BLaER1 treated with 17β-estradiol and CSF1 and Interleukin-3, amounts not matched to agents 10 nM and 100 nM (cell line): ENCODE results near the gene WNT5B.
A peak's percentile ranks its signal among the peaks of the same experiment; 100 is the strongest.

Experiments
- H3K27ac ChIP-seq, 11 experiments: shearing (Covaris generic); formaldehyde crosslinking; 2 replicates each; pipeline ENCODE4 v1.8.1; 2022
- H3K27me3 ChIP-seq, 11 experiments: shearing (Covaris generic); formaldehyde crosslinking; 2 replicates each; pipeline ENCODE4 v1.8.1; 2022
- H3K36me3 ChIP-seq, 11 experiments: shearing (Covaris generic); formaldehyde crosslinking; 2 replicates each; pipeline ENCODE4 v1.8.1; 2022
- H3K4me1 ChIP-seq, 10 experiments: shearing (Covaris generic); formaldehyde crosslinking; 2 replicates each; pipeline ENCODE4 v1.8.1; 2022
- H3K4me2 ChIP-seq, 11 experiments: shearing (Covaris generic); formaldehyde crosslinking; 2 replicates each; pipeline ENCODE4 v1.8.1; 2022
- H3K4me3 ChIP-seq, 10 experiments: shearing (Covaris generic); formaldehyde crosslinking; 2 replicates each; pipeline ENCODE4 v1.8.1; 2022
- H3K9ac ChIP-seq, 11 experiments: shearing (Covaris generic); formaldehyde crosslinking; 2 replicates each; pipeline ENCODE4 v1.8.1; 2022
- H3K9me3 ChIP-seq, 11 experiments: shearing (Covaris generic); formaldehyde crosslinking; replicated peaks in 1 of 11; 2 replicates each; pipeline ENCODE4 v1.8.1; 2022
- H4K20me1 ChIP-seq, 11 experiments: shearing (Covaris generic); formaldehyde crosslinking; 2 replicates each; pipeline ENCODE4 v1.8.1; 2022
- Cebpa-rat ChIP-seq, 11 experiments: shearing (Covaris generic); IDR thresholded peaks; 2 replicates each; pipeline ENCODE4 v1.8.1; 2022

WNT5B gene

DNA sequence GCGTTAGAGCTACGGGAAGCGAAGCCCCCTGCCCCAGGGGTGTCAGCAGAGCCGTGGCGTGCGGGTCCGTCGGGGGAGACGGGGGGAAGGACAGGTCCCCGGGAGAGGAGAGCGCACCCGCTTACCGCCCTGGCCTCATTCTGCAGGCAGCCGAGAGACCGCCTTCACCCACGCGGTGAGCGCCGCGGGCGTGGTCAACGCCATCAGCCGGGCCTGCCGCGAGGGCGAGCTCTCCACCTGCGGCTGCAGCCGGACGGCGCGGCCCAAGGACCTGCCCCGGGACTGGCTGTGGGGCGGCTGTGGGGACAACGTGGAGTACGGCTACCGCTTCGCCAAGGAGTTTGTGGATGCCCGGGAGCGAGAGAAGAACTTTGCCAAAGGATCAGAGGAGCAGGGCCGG is 10.5 kb downstream of the WNT5B start:
- Histone ChIP-seq H3K27ac (no peak overlapping the region), H3K4me3 (no peak overlapping the region), H3K9ac (no peak overlapping the region), H3K4me2 (no peak overlapping the region), H3K36me3 (no peaks in the 10 kb centered on the region), H3K9me3 (no peaks in the 10 kb centered on the region), H4K20me1 (no peaks in the 10 kb centered on the region), H3K27me3 (0 out of 22 replicates have a peak, but pooled peaks cover 0 to under 1% (median 0%) of the 10 kb centered on the region in 11 experiments), H3K4me1 (peaks cover 1 to 34% (median 4%) of the 10 kb centered on the region in 10 experiments)
- no peak for TF ChIP-seq Cebpa-rat (IDR thresholded peaks at IDR 0.05)

DNA sequence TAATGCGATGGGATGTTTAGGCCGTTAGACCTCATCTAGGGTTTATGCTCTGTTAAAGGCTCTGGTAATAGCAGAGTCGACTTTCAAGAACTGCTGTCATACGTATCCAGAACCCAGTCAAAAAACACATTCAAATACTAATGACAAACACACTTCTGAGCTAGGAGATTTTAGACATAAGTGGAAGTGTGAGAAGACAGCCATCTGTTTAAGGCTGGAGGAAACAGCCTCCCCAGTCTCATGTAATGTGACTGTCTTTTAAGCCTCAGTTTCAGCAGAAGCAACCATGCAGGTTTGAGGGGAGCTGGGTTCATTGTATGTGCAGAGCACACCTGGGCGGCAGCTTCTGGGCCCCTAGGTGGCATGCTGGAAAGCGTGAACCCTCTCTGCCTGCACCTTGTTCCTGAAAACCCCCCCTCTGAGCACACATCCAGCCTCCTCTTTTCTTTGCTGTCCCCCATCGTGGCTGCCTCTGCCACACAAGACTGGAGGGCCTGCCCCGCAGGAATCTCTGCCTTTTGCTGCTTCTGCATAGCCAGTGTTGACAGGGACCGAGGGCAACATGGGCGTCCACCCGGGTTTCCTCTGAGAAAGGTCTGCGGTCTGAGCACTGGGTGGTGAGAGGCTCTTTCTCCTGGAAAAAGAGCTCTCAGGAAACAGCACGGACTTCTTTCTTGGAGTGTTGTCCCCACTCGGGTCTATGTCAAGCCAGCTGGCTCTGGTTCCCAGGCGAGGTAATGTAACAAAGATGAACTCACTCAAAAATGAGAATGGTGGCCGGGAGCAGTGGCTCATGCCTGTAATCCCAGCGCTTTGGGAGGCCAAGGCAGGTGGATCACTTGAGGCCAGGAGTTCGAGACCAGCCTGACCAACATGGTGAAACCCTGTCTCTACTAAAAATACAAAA is 11.6 kb downstream of the WNT5B start:
- H3K27me3 ChIP-seq, result no peaks in the 10 kb centered on the region
- TF ChIP-seq Cebpa-rat (IDR thresholded peaks at IDR 0.05), result no peak
- peaks cover 6 to 34% (median 13%) of the 10 kb centered on the region in 10 experiments for H3K4me1 ChIP-seq
- no peaks in the 10 kb centered on the region for H3K36me3 ChIP-seq
- no peaks in the 10 kb centered on the region for H4K20me1 ChIP-seq
- no peak overlapping the region for H3K9ac ChIP-seq
- no peak overlapping the region for H3K27ac ChIP-seq
- H3K4me2 ChIP-seq, result no peak overlapping the region; a peak in 1 of 22 replicates
- H3K9me3 ChIP-seq, result no peaks in the 10 kb centered on the region
- no peak overlapping the region for H3K4me3 ChIP-seq

DNA sequence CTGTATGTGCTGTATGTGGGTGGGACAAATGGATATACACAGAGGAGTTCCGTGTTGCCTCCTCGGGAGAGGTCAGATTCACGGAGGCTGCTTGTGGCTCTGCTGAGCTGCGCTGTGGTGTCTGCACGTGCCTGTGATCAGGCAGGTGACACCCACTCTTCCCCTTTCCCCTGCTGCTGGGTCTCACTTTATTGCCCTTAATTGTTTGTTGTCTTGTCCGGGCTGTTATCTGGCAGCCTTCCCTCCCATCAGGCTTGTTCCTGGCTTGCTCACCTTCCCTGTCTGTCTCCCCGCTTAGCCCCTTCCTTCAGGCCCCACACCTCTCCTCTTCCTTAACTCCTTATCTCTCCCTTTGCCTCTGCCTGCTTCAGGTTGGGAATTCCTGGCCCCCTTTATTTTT is 13.5 kb downstream of the WNT5B start:
- H3K36me3 ChIP-seq, result no peaks in the 10 kb centered on the region

DNA sequence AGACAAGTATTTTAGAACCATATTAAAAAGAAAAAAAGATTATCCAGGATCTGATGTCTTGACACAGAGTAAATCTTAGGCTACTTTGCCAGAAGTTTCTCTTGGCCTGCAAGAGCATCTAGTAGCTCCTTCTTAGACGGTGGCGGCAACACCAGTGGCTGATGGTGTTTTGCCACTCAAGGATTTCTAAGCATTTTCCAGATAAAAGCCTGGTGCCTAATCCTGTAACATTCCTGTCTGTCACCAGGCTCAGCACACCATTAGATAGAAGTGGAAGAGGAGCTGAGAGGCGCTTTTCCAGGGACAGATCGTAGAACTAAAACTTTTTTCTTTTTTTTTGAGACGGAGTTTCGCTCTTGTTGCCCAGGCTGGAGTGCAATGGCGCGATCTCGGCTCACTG is 14.0 kb downstream of the WNT5B start:
- Histone ChIP-seq H3K9me3 (no peaks in the 10 kb centered on the region), H3K4me3 (no peak overlapping the region), H3K9ac (no peak overlapping the region), H3K4me1 (peaks cover 10 to 37% (median 29%) of the 10 kb centered on the region in 10 experiments), H3K27me3 (no peaks in the 10 kb centered on the region), H3K4me2 (no peak overlapping the region), H4K20me1 (no peaks in the 10 kb centered on the region), H3K27ac (no peak overlapping the region), H3K36me3 (no peaks in the 10 kb centered on the region)
- TF ChIP-seq Cebpa-rat (IDR thresholded peaks at IDR 0.05), result no peak

More for the DNA sequence above, 13.5 kb downstream of the WNT5B start:
- H3K4me1 ChIP-seq, result peaks cover 10 to 37% (median 28%) of the 10 kb centered on the region in 10 experiments
- H3K4me3 ChIP-seq, result no peak overlapping the region
- no peaks in the 10 kb centered on the region for H3K9me3 ChIP-seq
- no peak for TF ChIP-seq Cebpa-rat (IDR thresholded peaks at IDR 0.05)
- H3K27ac ChIP-seq, result no peak overlapping the region
- H3K9ac ChIP-seq, result no peak overlapping the region
- H3K27me3 ChIP-seq, result no peaks in the 10 kb centered on the region
- no peak overlapping the region for H3K4me2 ChIP-seq
- no peaks in the 10 kb centered on the region for H4K20me1 ChIP-seq

GRCh38 chr12:1643905-1644533 is 15.0 kb downstream of the WNT5B start:
- no peak overlapping the region for H3K27ac ChIP-seq
- H3K4me1 ChIP-seq, result peaks cover 10 to 37% (median 29%) of the 10 kb centered on the region in 10 experiments
- H3K9ac ChIP-seq, result no peak overlapping the region
- no peaks in the 10 kb centered on the region for H3K36me3 ChIP-seq
- H3K27me3 ChIP-seq, result no peaks in the 10 kb centered on the region
- H4K20me1 ChIP-seq, result no peaks in the 10 kb centered on the region
- TF ChIP-seq Cebpa-rat (IDR thresholded peaks at IDR 0.05), result no peak
- H3K4me3 ChIP-seq, result no peak overlapping the region
- H3K4me2 ChIP-seq, result peak overlapping the region in 3 of 11 experiments; percentile 50 to 60 (median 50); a peak in 4 of 22 replicates
- no peaks in the 10 kb centered on the region for H3K9me3 ChIP-seq

- no peak overlapping the region for H3K4me3 ChIP-seq
- peak overlapping the region in 9 of 11 experiments; percentile 9 to 60 (median 33); a peak in 16 of 22 replicates for H3K4me2 ChIP-seq
- H3K9ac ChIP-seq, result no peak overlapping the region
- no peaks in the 10 kb centered on the region for H3K9me3 ChIP-seq
- peak in 1 of 11 experiments; percentile 60; a peak in 2 of 22 replicates for TF ChIP-seq Cebpa-rat (IDR thresholded peaks at IDR 0.05)
- no peaks in the 10 kb centered on the region for H3K27me3 ChIP-seq
- H3K36me3 ChIP-seq, result no peaks in the 10 kb centered on the region
- H3K27ac ChIP-seq, result no peak overlapping the region; a peak in 1 of 22 replicates
- no peaks in the 10 kb centered on the region for H4K20me1 ChIP-seq
- peaks cover 10 to 37% (median 29%) of the 10 kb centered on the region in 10 experiments for H3K4me1 ChIP-seq
These were observed 15.8 kb downstream of the WNT5B start for GRCh38 chr12:1644534-1645438.

GRCh38 chr12:1645819-1646218 is 16.8 kb downstream of the WNT5B start:
- Histone ChIP-seq H4K20me1 (no peaks in the 10 kb centered on the region), H3K9ac (no peak overlapping the region), H3K4me1 (peaks cover 10 to 37% (median 29%) of the 10 kb centered on the region in 10 experiments), H3K27ac (no peak overlapping the region), H3K36me3 (no peaks in the 10 kb centered on the region), H3K4me3 (no peak overlapping the region), H3K4me2 (peak overlapping the region in 10 of 11 experiments; percentile 2 to 60 (median 33); a peak in 16 of 22 replicates), H3K9me3 (no peaks in the 10 kb centered on the region), H3K27me3 (no peaks in the 10 kb centered on the region)
- no peak for TF ChIP-seq Cebpa-rat (IDR thresholded peaks at IDR 0.05)

DNA sequence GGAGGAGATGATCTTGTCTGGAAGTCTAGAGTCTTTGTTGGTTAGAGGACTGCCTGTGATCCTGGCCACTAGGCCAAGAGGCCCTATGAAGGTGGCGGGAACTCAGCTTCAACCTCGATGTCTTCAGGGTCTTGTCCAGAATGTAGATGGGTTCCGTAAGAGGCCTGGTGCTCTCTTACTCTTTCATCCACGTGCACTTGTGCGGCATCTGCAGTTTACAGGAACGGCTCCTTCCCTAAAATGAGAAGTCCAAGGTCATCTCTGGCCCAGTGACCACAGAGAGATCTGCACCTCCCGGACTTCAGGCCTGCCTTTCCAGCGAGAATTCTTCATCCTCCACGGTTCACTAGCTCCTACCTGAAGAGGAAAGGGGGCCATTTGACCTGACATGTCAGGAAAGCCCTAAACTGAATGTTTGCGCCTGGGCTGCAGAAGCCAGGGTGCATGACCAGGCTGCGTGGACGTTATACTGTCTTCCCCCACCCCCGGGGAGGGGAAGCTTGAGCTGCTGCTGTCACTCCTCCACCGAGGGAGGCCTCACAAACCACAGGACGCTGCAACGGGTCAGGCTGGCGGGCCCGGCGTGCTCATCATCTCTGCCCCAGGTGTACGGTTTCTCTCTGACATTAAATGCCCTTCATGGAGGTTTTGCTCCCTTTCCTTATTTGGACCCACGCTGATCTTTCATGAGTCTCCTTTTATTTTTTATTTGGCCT is 17.7 kb downstream of the WNT5B start:
- peak overlapping the region; percentile 4 to 66 (median 50) for H3K4me2 ChIP-seq
- H3K27ac ChIP-seq, result no peak overlapping the region
- H3K36me3 ChIP-seq, result no peaks in the 10 kb centered on the region
- H3K4me3 ChIP-seq, result no peak overlapping the region
- no peaks in the 10 kb centered on the region for H3K9me3 ChIP-seq
- peaks cover 10 to 32% (median 28%) of the 10 kb centered on the region in 10 experiments for H3K4me1 ChIP-seq
- no peak for TF ChIP-seq Cebpa-rat (IDR thresholded peaks at IDR 0.05)
- H3K27me3 ChIP-seq, result no peaks in the 10 kb centered on the region
- H4K20me1 ChIP-seq, result no peaks in the 10 kb centered on the region
- peak overlapping the region in 3 of 11 experiments; percentile 1 to 40 (median 39); a peak in 1 of 22 replicates for H3K9ac ChIP-seq
